Suppressor macrophage treated with lipopolysaccharide for 4 hours (primary cell): ENCODE data around the gene ARHGAP31.
"Not testable (repeated sequence)": the region's sequence is repeated elsewhere in the genome, so short reads cannot be mapped to it uniquely, and the experiment has no call there.

Source experiments
- DNase-seq: peaks from one replicate; pipeline ENCODE4 v3.0.0-alpha.2; 2020

Gene ARHGAP31

GRCh38 chr3:119295816-119296726 is 1.9 kb downstream of the ARHGAP31 start:
- peak; percentile 66 for DNase-seq

DNA sequence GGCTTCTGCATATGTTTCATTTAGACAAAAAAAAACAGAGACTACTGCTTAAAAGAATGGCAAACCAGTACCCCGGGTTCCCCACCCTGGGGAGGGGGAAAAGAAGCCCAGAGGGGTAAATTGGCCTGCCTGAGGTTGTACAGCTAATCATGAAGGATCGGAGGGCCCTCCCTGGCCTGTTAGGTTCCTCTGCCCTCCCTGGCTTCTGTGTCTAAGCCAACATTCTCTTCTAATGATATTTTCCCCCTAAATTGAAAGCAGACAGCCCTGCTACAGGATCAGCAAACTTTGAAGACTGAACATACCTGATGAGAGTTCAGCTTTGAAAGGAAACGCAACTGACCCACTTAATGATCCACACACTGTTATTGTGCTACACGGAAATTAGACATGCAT is 2.5 kb downstream of the ARHGAP31 start:
- DNase-seq, result no peak

GRCh38 chr3:119297169-119297568 is 3.0 kb downstream of the ARHGAP31 start:
- DNase-seq, result no peak

- no peak for DNase-seq
Measured at GRCh38 chr3:119298565-119298941, 4.4 kb downstream of the ARHGAP31 start.

GRCh38 chr3:119300991-119301391 is 6.8 kb downstream of the ARHGAP31 start:
- peak; percentile 93 for DNase-seq

GRCh38 chr3:119301662-119302061 is 7.5 kb downstream of the ARHGAP31 start:
- DNase-seq, result peak; percentile 71

DNA sequence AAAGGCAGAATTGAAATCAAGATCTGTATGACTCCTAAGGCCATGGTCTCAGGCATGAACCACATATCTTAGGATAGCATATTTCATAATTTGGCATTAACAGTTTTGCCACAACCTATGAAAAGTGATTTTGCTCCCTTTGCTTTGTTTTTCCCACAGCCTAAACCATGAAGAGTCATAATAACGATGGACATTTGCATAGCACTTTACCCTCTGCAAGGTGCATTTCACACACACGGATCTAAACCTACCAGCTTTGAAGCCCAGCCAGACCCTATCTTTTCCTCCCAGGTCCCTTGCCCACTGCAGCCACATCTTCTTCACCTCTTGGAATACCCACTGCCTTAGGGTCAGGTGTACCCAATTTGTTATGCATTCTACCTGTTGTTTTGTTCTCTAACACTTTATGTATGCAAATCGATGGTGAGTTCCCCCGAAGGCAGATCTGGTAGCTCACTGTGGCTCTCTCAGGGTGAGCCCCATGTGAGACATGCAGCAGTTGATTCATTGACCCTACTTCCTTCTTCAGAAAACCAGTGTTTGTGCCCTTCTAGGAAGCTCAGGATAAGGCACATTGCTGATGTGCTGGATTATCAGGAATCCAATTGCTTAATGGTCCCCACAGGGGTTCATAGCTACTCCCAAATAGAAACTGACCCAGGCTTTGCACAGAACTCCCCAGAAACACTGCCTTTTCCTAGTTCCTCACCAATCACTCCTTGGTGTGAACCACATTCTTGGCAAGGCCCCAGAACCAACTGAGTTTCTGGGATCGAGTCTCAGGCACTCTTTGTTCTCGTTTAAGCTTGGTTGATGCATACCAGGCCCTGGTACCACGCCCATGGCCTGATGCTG is 8.7 kb downstream of the ARHGAP31 start:
- DNase-seq, result peak; percentile 77

DNA sequence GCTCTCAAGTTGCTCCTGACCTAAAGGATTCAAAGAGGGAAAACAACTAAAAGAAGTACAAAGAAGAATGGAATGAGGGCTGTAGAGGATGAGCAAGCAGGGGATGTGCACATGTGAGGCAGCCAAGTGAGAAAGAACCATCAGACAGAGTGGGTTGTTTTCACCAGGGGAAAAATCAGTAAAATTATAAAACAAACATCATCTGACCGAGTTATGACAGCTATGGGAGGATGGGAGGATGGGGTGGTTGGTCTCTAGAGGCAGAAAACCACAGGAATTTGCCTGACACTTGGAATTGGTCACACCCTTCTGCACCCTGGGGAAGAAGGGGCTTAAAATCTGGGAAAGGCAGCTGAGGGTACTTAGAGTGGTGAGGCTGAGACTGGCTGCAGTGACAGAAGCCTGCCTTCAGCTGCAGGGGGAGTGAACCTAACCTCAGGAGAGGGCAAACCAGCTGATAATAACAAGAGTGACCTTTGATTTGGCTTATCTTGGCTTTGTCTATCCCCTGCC is 10.1 kb downstream of the ARHGAP31 start:
- no peak for DNase-seq

- peak; percentile 73 for DNase-seq
Measured at GRCh38 chr3:119305286-119305685, 11.1 kb downstream of the ARHGAP31 start.

- DNase-seq, result not testable (repeated sequence)
Measured at GRCh38 chr3:119306378-119306777, 12.2 kb downstream of the ARHGAP31 start.

- no peak for DNase-seq
Measured at GRCh38 chr3:119308355-119308754, 14.2 kb downstream of the ARHGAP31 start.

- no peak for DNase-seq
Measured at GRCh38 chr3:119309591-119309990, 15.4 kb downstream of the ARHGAP31 start.

DNA sequence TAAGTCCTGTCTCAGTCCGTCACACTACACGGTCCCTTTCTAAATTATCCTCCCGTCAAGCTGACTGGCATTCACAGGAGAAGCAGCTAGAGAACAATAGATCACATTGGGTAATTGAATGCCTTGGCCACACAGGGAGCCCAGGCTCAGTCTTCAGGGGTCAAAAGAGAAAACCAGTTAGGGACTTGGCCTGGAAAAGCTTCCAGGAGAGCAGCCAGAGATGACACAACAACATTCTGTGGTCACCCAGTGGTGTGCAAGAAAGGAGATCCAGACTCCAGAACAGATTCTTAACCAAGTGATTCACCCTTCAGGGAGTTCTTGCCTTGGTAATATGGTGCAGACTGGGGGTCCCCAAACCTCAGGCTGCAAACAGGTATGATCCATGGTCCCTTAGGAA is 15.9 kb downstream of the ARHGAP31 start:
- DNase-seq, result no peak

DNA sequence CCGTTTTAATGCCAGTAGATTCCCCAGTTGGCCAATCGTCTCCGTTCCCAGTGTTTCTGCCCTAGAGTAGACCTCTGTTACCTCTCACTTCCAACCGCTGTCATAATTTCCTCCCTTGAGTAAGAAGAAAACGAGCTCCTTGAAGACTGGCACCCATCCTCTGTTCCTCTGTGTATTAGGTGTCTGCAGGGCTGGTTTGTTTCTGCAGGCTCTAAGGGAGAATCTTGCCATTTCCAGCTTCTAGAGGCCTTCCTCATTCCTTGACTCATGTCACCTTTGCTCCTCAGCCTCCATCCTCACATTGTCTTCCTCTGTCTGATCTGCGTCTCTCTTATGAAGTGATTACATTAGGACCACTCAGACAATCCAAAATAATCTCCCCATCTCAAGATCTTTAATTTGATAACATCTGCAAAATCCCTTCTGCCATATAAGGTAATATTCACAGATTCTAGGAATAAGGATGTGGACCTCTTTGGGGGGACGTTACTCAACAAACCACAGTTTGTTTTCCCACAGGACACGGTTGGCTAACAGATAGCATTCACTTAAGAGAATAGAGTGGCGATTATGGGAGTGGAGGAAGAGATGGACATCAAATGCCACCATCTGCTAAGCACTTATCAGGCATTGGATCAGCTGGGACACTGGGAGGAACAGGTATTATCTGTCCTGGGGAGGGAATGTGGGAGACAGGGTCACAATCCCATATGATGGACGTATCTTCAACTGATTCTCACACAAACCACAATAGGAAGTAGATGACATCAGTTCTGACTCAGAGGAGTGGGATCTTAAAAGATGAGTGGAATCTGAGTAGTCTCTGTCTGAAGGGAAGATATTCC is 17.1 kb downstream of the ARHGAP31 start:
- DNase-seq, result peak; percentile 71

DNA sequence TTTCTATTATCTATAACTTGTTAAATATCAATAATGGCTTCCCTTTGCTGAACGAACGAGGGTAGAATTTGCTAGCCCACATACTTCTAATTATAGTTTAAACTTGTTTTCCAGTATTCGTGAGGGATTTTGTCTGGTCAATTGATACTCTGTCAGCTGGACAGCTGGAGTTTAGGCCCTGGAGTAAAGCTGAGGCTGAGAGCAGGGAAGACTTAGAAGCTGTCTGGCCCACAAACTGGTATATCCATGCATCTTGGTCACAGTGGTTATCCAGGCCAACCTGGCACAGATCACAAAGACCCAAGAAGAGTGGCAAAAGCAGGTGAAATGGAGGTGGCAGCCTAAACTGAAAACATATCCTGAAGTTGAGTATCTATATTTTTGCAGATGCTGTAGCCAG is 19.3 kb downstream of the ARHGAP31 start:
- DNase-seq, result no peak

- no peak for DNase-seq
Measured at GRCh38 chr3:119314821-119315220, 20.6 kb downstream of the ARHGAP31 start.

GRCh38 chr3:119315600-119316312 is 21.6 kb downstream of the ARHGAP31 start:
- DNase-seq, result no peak

DNA sequence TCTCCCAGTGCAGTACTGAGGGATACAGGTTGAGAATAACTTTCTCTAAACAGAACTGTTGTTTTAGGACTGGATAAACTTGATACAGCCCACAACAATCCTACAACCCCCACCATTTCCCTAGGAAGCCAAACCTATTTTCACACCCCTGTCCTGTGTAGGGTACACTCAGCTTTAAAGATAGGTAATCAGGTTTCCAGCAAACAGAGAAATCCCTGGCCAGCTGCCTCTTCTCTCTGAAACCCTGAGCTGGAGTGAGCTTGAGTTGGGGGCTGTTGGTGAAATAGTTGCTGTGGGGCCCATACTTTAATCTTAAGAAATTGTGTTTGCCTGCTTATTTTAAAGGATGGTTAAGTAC is 22.1 kb downstream of the ARHGAP31 start:
- no peak for DNase-seq

DNA sequence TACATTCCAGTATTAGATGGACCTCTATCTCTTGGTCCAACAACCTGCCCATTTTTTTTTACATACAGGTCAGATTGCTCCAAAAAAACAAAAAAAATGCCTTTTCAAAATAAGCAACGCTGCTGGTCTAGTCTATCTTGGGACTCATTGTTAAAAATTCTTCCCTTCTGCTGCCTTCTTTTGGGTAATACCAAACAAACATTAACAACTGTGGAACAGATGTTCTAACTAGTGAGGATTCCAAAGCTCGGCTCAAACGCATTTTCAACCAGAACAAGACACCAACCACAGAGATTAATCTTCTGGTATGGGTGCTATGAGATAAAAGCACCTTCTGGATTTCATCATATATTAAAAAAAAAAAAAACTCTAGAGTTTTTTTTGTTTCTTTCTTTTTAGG is 24.7 kb downstream of the ARHGAP31 start:
- DNase-seq, result no peak

GRCh38 chr3:119319311-119319710 is 25.1 kb downstream of the ARHGAP31 start:
- DNase-seq, result no peak

DNA sequence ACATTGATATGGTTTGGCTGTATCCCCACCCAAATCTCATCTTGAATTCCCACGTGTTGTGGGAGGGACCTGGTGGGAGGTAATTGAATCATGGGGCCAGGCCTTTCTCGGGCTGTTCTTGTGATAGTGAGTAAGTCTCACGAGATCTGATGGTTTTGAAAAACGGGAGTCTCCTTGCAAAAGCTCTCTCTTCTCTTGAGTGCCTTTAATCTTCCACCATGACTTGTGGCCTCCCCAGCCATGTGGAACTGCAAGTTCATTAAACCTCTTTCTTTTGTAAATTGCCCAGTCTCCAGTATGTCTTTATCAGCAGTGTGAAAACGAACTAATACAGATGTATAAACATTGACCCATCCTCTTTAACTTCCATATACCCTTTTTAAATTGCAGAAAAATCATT is 26.6 kb downstream of the ARHGAP31 start:
- peak; percentile 54 for DNase-seq
